A549 (cell line): ENCODE measurements around the gene S1PR1. TPM values are rescaled to one million over a fixed set of nuclear protein-coding genes. Genes with fewer than 3 reads are reported as not detected.

Experiments used
- ATAC-seq, 2 experiments: fragments of 200-7000 bp in 1 of 2; fragments of >200 bp in 1 of 2; cut with Nextera tagmentation in 1 of 2; cut with Tn5 transposase in 1 of 2; 3 replicates each; pipeline versions ENCODE4 v1.8.0 to v1.9.1; 2018 to 2020; ENCODE audit warnings: mild to moderate bottlenecking in 1 of 2, moderate library complexity in 1 of 2
- CTCF ChIA-PET: fragments of 300-600 bp; sonication (Branson Sonifier 250); formaldehyde crosslinking; extraction: SDS; loops from one replicate; lab custom pipeline; 2021; ENCODE audit warnings: antibody characterized with exemption, inconsistent platforms; lab: Yijun Ruan, JAX
- POLR2A ChIA-PET: fragments of 350-600 bp; formaldehyde crosslinking; extraction: SDS; loops from one replicate; lab custom pipeline; 2021; ENCODE audit warnings: antibody characterized with exemption, inconsistent platforms; lab: Yijun Ruan, JAX
- DNase-seq, 2 experiments: peaks; one replicate each; pipeline versions ENCODE4 v3.0.0 to v3.0.0-alpha.2; 2011 to 2016; ENCODE audit warnings: low read depth in 1 of 2, low spot score in 1 of 2
- FAIRE-seq: peaks from 2 replicates; lab custom pipeline; 2011; peaks lifted over from hg19 to GRCh38; lab: Jason Lieb, UNC
- H3K27ac ChIP-seq, 2 experiments: fragments of >200 bp; sonication (Bioruptor Twin); formaldehyde crosslinking; 3 replicates each; pipeline ENCODE4 v1.5.1; 2016 to 2017
- H3K4me1 ChIP-seq: fragments of >200 bp; sonication (Bioruptor Twin); formaldehyde crosslinking; 3 replicates; pipeline ENCODE4 v1.6.1; 2016
- H3K4me2 ChIP-seq: fragments of >200 bp; sonication (Bioruptor Twin); formaldehyde crosslinking; 3 replicates; pipeline ENCODE4 v1.6.1; 2016
- H3K4me3 ChIP-seq: fragments of >200 bp; sonication (Bioruptor Twin); formaldehyde crosslinking; 3 replicates; pipeline ENCODE4 v1.5.1; 2016
- H3K9me3 ChIP-seq: fragments of >200 bp; sonication (Bioruptor Twin); formaldehyde crosslinking; 3 replicates; pipeline ENCODE4 v1.6.1; 2016
- CHD2 ChIP-seq: fragments of 150-350 bp; IDR thresholded peaks from 2 replicates; pipeline ENCODE4 v1.6.1; 2014; ENCODE audit warnings: low read length; ENCODE audit not compliant: partially characterized antibody
- CHD4 ChIP-seq: fragments of 200-600 bp; sonication (generic); IDR thresholded peaks from 2 replicates; pipeline ENCODE4 v1.6.1; 2016; ENCODE audit warnings: antibody characterized with exemption, mild to moderate bottlenecking, borderline replicate concordance
- EHF ChIP-seq: fragments of 250-450 bp; sonication (Bioruptor Pico); IDR thresholded peaks from 2 replicates; pipeline ENCODE4 v1.5.0; 2020; ENCODE audit warnings: mild to moderate bottlenecking
- EHMT2 ChIP-seq: fragments of 200-600 bp; sonication (generic); IDR thresholded peaks from 2 replicates; pipeline ENCODE4 v1.6.1; 2016; ENCODE audit warnings: antibody characterized with exemption, low read depth, mild to moderate bottlenecking, moderate library complexity
- EP300 ChIP-seq, 2 experiments: fragments of >200 bp; sonication (Bioruptor Twin); formaldehyde crosslinking; IDR thresholded peaks; 2 replicates in 1 of 2; 3 replicates in 1 of 2; pipeline ENCODE4 v1.6.1; 2016 to 2017
- ESRRA ChIP-seq: fragments of 150-350 bp; IDR thresholded peaks from 2 replicates; pipeline ENCODE4 v1.6.1; 2014; ENCODE audit warnings: mild to moderate bottlenecking, low read length, borderline replicate concordance
- FOSL2 ChIP-seq, 2 experiments: fragments of 450-650 bp in 1 of 2; fragments of >200 bp in 1 of 2; sonication (Bioruptor Twin) in 1 of 2; formaldehyde crosslinking; IDR thresholded peaks; 2 replicates each; pipeline versions ENCODE4 v1.5.0 to v1.6.1; 2016 to 2020; ENCODE audit warnings: mild to moderate bottlenecking in 1 of 2, moderate library complexity in 1 of 2
- FOXS1 ChIP-seq: fragments of 250-450 bp; sonication (Bioruptor Pico); IDR thresholded peaks from 2 replicates; pipeline ENCODE4 v1.5.0; 2020; ENCODE audit warnings: mild to moderate bottlenecking, moderate library complexity
- HOXB5 ChIP-seq: fragments of 250-450 bp; sonication (Bioruptor Pico); IDR thresholded peaks from 2 replicates; pipeline ENCODE4 v1.5.0; 2020; ENCODE audit warnings: mild to moderate bottlenecking, moderate library complexity
- JUNB ChIP-seq: fragments of >200 bp; sonication (Bioruptor Twin); formaldehyde crosslinking; IDR thresholded peaks from 2 replicates; pipeline ENCODE4 v1.6.1; 2016
- KDM1A ChIP-seq: fragments of 200-600 bp; sonication (generic); IDR thresholded peaks from 2 replicates; pipeline ENCODE4 v1.6.1; 2016; ENCODE audit warnings: low read depth, mild to moderate bottlenecking
- MAFK ChIP-seq: fragments of 450-650 bp; IDR thresholded peaks from 2 replicates; pipeline ENCODE4 v1.6.1; 2014; ENCODE audit not compliant: partially characterized antibody
- NPAS2 ChIP-seq: fragments of 250-450 bp; sonication (Bioruptor Pico); IDR thresholded peaks from 2 replicates; pipeline ENCODE4 v1.8.0; 2022; ENCODE audit warnings: mild to moderate bottlenecking, moderate library complexity, borderline replicate concordance
- NR3C1 ChIP-seq: fragments of >200 bp; sonication (Bioruptor Twin); formaldehyde crosslinking; IDR thresholded peaks from 3 replicates; pipeline ENCODE4 v1.6.1; 2017
- POLR2AphosphoS2 ChIP-seq: conservative IDR thresholded peaks from 2 replicates; pipeline ENCODE4 v1.6.1; 2012; ENCODE audit warnings: low read length, improper control_type of control experiment, inconsistent platforms
- RARB ChIP-seq: fragments of 250-450 bp; sonication (Bioruptor Pico); IDR thresholded peaks from 2 replicates; pipeline ENCODE4 v1.8.0; 2021; ENCODE audit warnings: mild to moderate bottlenecking, moderate library complexity
- RCOR1 ChIP-seq: fragments of 150-350 bp; IDR thresholded peaks from 2 replicates; pipeline ENCODE4 v1.6.1; 2014; ENCODE audit warnings: antibody characterized with exemption, low read length, low read depth
- RNF2 ChIP-seq: fragments of 200-600 bp; sonication (generic); IDR thresholded peaks from 2 replicates; pipeline ENCODE4 v1.6.1; 2016; ENCODE audit warnings: low read depth, mild to moderate bottlenecking, antibody characterized with exemption, moderate library complexity, borderline replicate concordance
- TFCP2L1 ChIP-seq: fragments of 250-450 bp; sonication (Bioruptor Pico); IDR thresholded peaks from 2 replicates; pipeline ENCODE4 v1.5.0; 2021; ENCODE audit warnings: mild to moderate bottlenecking
- ZC3H11A ChIP-seq: fragments of 450-650 bp; IDR thresholded peaks from 2 replicates; pipeline ENCODE4 v1.6.1; 2014; ENCODE audit warnings: antibody characterized with exemption, mild to moderate bottlenecking
- ZFP36 ChIP-seq: fragments of 450-650 bp; IDR thresholded peaks from 2 replicates; pipeline ENCODE4 v1.6.1; 2014; ENCODE audit warnings: borderline replicate concordance; ENCODE audit not compliant: partially characterized antibody
- ZNF302 ChIP-seq: fragments of 250-450 bp; sonication (Bioruptor Pico); IDR thresholded peaks from 2 replicates; pipeline ENCODE4 v1.9.0; 2021; ENCODE audit warnings: inconsistent platforms, mild to moderate bottlenecking, moderate library complexity
- WGBS: methylation state at CpG from one replicate; pipeline ENCODE4 v1.1.6; 2017; ENCODE audit errors: missing lambda C conversion rate; 5-methylcytosine and 5-hydroxymethylcytosine counted together
- polyA plus RNA-seq, 4 experiments: library from polyadenylated mRNA; depleted of rRNA in 3 of 4; stranded (reverse); fragments of >200 nt; fragmentation: RNase III in 1 of 4; extraction: RNeasy Plus Mini Kit Qiagen cat#74134 plus additional on column Dnase treatment in 1 of 4; gene quantifications; 2 replicates in 3 of 4; 3 replicates in 1 of 4; pipeline ENCODE4 v1.2.3, GENCODE V29; 2011 to 2017
- TF ChIP-seq, protein P1 (sequence below): fragments of >200 bp; sonication (Bioruptor Twin); formaldehyde crosslinking; IDR thresholded peaks from 3 replicates; pipeline ENCODE4 v1.6.1; 2016
- TF ChIP-seq, protein P2 (sequence below): fragments of 250-450 bp; sonication (Bioruptor Pico); IDR thresholded peaks from 2 replicates; pipeline ENCODE4 v1.5.0; 2020; ENCODE audit warnings: low read depth, mild to moderate bottlenecking, moderate library complexity
- TF ChIP-seq, protein P3 (sequence below): IDR thresholded peaks from 2 replicates; pipeline ENCODE4 v1.6.1; 2012; ENCODE audit warnings: low read depth, borderline replicate concordance
- TF ChIP-seq, protein P4 (sequence below): IDR thresholded peaks from 2 replicates; pipeline ENCODE4 v1.6.1; 2012

The S1PR1 gene
- polyA plus RNA-seq, 2 of the 4 experiments (the other 2 are of a cell fraction) = 0.06 TPM; not detected in 1

GRCh38 chr1:101278845-101279244, 42.0 kb downstream of the S1PR1 start (continued):
- TF ChIP-seq, protein P1, sequence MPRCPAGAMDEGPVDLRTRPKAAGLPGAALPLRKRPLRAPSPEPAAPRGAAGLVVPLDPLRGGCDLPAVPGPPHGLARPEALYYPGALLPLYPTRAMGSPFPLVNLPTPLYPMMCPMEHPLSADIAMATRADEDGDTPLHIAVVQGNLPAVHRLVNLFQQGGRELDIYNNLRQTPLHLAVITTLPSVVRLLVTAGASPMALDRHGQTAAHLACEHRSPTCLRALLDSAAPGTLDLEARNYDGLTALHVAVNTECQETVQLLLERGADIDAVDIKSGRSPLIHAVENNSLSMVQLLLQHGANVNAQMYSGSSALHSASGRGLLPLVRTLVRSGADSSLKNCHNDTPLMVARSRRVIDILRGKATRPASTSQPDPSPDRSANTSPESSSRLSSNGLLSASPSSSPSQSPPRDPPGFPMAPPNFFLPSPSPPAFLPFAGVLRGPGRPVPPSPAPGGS = no peak
- TF ChIP-seq RCOR1 (no peak), NR3C1 (no peak), HOXB5 (no peak), EP300 (IDR thresholded peaks at IDR 0.05) (no peak), TFCP2L1 (CRISPR knock-in tag) (no peak), ZFP36 (no peak), MAFK (no peak), CHD4 (no peak)

GRCh38 chr1:101280049-101280592, 43.3 kb downstream of the S1PR1 start:
- no peak for FAIRE-seq
- CTCF ChIA-PET = interaction anchor here (1.4 to 1.5 kb wide), 2 partner anchors 8 to 10 kb away, joined by 3 to 9 read pairs; no protein-coding TSS in a partner anchor
- no peak overlapping the region for H3K4me2 ChIP-seq

DNA sequence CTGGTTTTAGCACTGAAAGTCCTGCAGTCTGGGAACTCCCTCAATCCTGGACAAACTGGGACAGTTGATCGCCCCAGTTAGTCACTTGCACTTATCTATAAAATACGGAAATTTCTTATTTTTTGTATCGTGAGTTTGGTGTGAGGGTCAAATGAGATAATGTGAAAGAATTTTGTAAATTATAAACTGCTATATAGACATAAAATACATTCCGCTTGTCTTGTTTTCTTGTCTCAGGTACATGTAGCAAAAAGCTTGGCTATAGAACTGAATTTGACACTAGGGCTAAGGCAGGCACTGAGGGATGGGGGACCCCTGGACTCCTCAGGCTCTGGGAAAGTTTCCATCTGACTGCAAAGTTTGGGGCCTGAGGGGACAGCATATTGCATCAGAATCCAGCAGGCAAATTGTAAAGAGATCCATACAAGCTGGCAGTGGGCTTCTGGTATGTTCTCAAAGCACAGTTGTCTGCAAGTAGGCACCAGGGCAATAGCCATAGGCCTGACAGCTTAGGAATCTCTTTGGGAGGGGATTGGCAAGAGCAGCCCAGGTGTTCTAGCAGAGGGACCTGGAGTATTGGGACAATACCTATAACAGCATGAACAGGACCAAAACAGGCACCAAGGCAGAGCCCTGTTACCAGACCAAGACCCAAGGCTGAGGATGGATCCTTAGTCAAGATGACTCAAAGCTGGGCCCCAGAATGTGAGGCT, 44.3 kb downstream of the S1PR1 start:
- Histone ChIP-seq H3K4me2 (no peak overlapping the region), H3K9me3 (no peaks in the 10 kb centered on the region), H3K27ac (no peak overlapping the region), H3K4me1 (no peaks in the 10 kb centered on the region), H3K4me3 (no peak overlapping the region)
- ATAC-seq (no peak), DNase-seq (no peak), FAIRE-seq (no peak)
- ChIA-PET CTCF (interaction anchor here (1.2 kb wide), 1 partner anchor 10 kb away, joined by 4 read pairs; no protein-coding TSS in a partner anchor), POLR2A (no interaction called here)
- WGBS = 34% methylated on average over 4 of the region's 4 CpGs
- TF ChIP-seq RNF2 (no peak), MAFK (peak; percentile 37)

More at GRCh38 chr1:101280049-101280592, 43.3 kb downstream of the S1PR1 start:
- ATAC-seq (no peak), DNase-seq (no peak)
- Histone ChIP-seq H3K9me3 (no peaks in the 10 kb centered on the region), H3K4me1 (no peaks in the 10 kb centered on the region), H3K4me3 (no peak overlapping the region), H3K27ac (no peak overlapping the region)
- POLR2A ChIA-PET = no interaction called here
- TF ChIP-seq EHF (CRISPR knock-in tag) (no peak), CHD2 (no peak), POLR2AphosphoS2 (no peak), MAFK (no peak), ZC3H11A (no peak), RNF2 (no peak)
- TF ChIP-seq, protein P2, sequence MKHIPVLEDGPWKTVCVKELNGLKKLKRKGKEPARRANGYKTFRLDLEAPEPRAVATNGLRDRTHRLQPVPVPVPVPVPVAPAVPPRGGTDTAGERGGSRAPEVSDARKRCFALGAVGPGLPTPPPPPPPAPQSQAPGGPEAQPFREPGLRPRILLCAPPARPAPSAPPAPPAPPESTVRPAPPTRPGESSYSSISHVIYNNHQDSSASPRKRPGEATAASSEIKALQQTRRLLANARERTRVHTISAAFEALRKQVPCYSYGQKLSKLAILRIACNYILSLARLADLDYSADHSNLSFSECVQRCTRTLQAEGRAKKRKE = no peak
- WGBS = 21% methylated on average over 1 of the region's 1 CpG

GRCh38 chr1:101281751-101282150, 44.9 kb downstream of the S1PR1 start:
- no peak for ATAC-seq
- Histone ChIP-seq H3K4me1 (no peaks in the 10 kb centered on the region), H3K4me2 (no peak overlapping the region), H3K9me3 (no peaks in the 10 kb centered on the region), H3K27ac (no peak overlapping the region), H3K4me3 (no peak overlapping the region)
- ChIA-PET CTCF (interaction anchor here (1.2 kb wide), 1 partner anchor 9 kb away, joined by 4 read pairs; no protein-coding TSS in a partner anchor), POLR2A (no interaction called here)
- no peak for DNase-seq
- WGBS = 81% methylated on average over 3 of the region's 3 CpGs
- TF ChIP-seq, protein P3, sequence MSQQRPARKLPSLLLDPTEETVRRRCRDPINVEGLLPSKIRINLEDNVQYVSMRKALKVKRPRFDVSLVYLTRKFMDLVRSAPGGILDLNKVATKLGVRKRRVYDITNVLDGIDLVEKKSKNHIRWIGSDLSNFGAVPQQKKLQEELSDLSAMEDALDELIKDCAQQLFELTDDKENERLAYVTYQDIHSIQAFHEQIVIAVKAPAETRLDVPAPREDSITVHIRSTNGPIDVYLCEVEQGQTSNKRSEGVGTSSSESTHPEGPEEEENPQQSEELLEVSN = no peak
- TF ChIP-seq FOXS1 (no peak), CHD4 (no peak), RARB (CRISPR knock-in tag) (no peak), RNF2 (no peak), JUNB (no peak), FOSL2 (IDR thresholded peaks at IDR 0.05) (no peak), FOSL2 (CRISPR knock-in tag; IDR thresholded peaks at IDR 0.05) (no peak), NPAS2 (no peak), EHMT2 (no peak), ZNF302 (CRISPR knock-in tag) (no peak), KDM1A (no peak), ESRRA (no peak), EP300 (IDR thresholded peaks at IDR 0.05) (no peak)
- TF ChIP-seq, protein P4, sequence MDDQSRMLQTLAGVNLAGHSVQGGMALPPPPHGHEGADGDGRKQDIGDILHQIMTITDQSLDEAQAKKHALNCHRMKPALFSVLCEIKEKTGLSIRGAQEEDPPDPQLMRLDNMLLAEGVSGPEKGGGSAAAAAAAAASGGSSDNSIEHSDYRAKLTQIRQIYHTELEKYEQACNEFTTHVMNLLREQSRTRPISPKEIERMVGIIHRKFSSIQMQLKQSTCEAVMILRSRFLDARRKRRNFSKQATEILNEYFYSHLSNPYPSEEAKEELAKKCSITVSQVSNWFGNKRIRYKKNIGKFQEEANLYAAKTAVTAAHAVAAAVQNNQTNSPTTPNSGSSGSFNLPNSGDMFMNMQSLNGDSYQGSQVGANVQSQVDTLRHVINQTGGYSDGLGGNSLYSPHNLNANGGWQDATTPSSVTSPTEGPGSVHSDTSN = no peak
- FAIRE-seq = no peak
